Activated CD4-positive, alpha-beta memory T cell treated with anti-CD3 and anti-CD28 coated beads, Interleukin-2, amount 10 ng/mL, durations not matched to agents 7 days and 5 days (primary cell): Measurements from ENCODE around the gene PPP3CA. TPM values are rescaled to one million over a fixed set of nuclear protein-coding genes. Genes with fewer than 3 reads are reported as not detected.

Source experiments
- CTCF ChIA-PET: fragments of 350-600 bp; sonication (Branson Sonifier 250); formaldehyde crosslinking; loops from one replicate; lab custom pipeline; 2021; ENCODE audit warnings: antibody characterized with exemption, inconsistent platforms; lab: Charles Lee
- POLR2A ChIA-PET: fragments of 350-600 bp; sonication (Branson Sonifier 250); formaldehyde crosslinking; loops from one replicate; lab custom pipeline; 2021; ENCODE audit warnings: antibody characterized with exemption; lab: Charles Lee
- DNase-seq: peaks from one replicate; pipeline ENCODE4 v3.0.0-alpha.2; 2020
- H3K27ac Mint-ChIP-seq: one replicate; pipeline ENCODE4 v1.8.0; 2021; ENCODE audit warnings: mild to moderate bottlenecking, mixed read lengths
- H3K27me3 Mint-ChIP-seq: one replicate; pipeline ENCODE4 v1.8.0; 2021; ENCODE audit warnings: mixed read lengths
- H3K36me3 Mint-ChIP-seq: one replicate; pipeline ENCODE4 v1.8.0; 2021; ENCODE audit warnings: low read depth, mixed read lengths
- H3K4me1 Mint-ChIP-seq: one replicate; pipeline ENCODE4 v1.8.0; 2021; ENCODE audit warnings: mixed read lengths
- H3K4me3 Mint-ChIP-seq: one replicate; pipeline ENCODE4 v1.8.0; 2021; ENCODE audit warnings: mild to moderate bottlenecking, mixed read lengths
- H3K9me3 Mint-ChIP-seq: one replicate; pipeline ENCODE4 v1.8.0; 2021; ENCODE audit warnings: mixed read lengths
- total RNA-seq, 2 experiments: library from RNA; stranded (reverse); gene quantifications; one replicate each; pipeline ENCODE4 v1.2.3, GENCODE V29; 2021

The PPP3CA gene
- total RNA-seq, 2 experiments from 2014 or later = 45.5 to 48.6 TPM

DNA sequence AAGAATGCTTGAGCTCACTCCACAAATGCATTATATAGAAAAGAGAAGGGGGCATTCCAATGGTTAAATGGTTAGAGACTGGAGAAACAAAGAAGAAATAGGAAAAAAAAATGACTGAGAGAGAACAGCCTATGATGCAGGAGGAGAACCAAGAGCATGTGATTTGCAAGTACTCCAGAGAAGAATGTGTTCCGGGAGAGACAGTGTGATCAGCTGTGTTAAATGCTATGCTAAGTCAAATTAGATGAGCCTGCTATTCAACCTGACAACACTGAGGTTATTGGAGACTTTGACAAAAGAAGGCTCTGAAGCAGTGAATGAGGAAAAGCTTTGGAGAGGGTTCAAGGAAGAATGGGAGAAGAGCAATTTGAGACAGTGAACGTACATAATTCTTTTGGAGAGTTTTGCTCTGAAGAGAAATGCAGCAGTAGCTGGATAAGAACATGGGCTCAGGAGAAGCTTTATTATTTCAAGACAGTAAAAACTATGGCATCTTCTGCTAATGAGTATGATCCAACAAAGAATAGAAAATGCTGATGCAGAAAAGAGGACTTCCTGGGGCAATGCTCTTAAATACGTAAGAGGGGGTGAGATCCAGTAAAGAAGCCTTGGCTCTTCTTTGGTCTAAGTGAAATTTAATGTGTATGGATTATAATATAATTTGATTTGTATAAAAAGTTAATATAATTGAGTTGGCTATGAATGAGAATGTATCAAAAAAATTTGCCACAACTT lies 66.3 kb downstream of the PPP3CA start:
- CTCF ChIA-PET = interaction anchor here (0.7 kb wide), 1 partner anchor 1156 kb away, joined by 3 read pairs; no protein-coding TSS in a partner anchor
- POLR2A ChIA-PET = no interaction called here
- Mint-ChIP-seq H3K4me3 (no peak overlapping the region), H3K27ac (no peak overlapping the region), H3K9me3 (no peaks in the 10 kb centered on the region), H3K4me1 (peaks cover 43% of the 10 kb centered on the region), H3K36me3 (peaks cover 19% of the 10 kb centered on the region), H3K27me3 (no peaks in the 10 kb centered on the region)
- DNase-seq = no peak

DNA sequence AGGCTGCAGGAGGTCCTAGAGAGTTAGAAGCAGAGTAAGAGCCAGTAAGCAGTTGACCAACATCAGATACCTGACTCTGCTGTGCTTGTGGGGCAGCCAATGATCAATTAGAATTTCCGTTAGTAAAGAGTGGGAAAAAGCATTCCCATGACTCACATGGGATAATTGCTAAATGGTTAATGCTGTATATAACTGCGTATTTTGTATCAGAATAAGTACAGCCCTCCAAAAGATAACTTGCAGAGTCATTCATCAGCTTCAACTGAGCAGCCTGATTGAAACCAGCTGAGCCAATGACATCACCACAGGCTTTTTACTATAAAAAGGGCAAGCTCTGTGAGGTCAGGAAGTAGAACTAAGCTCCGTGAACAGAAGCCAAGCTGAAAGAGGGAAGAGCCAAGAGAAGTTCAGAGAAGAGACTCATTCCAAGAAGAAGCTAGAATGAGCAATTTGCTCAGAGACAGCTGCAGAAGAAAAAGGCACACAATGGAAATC lies 67.9 kb downstream of the PPP3CA start:
- DNase-seq = no peak
- Mint-ChIP-seq H3K9me3 (no peaks in the 10 kb centered on the region), H3K4me1 (peaks cover 40% of the 10 kb centered on the region), H3K36me3 (peaks cover 19% of the 10 kb centered on the region), H3K27ac (no peak overlapping the region), H3K27me3 (no peaks in the 10 kb centered on the region), H3K4me3 (no peak overlapping the region)
- POLR2A ChIA-PET = interaction anchor here (0.9 kb wide), 1 partner anchor 260 kb away, joined by 3 read pairs; no protein-coding TSS in a partner anchor
- CTCF ChIA-PET = no interaction called here

DNA sequence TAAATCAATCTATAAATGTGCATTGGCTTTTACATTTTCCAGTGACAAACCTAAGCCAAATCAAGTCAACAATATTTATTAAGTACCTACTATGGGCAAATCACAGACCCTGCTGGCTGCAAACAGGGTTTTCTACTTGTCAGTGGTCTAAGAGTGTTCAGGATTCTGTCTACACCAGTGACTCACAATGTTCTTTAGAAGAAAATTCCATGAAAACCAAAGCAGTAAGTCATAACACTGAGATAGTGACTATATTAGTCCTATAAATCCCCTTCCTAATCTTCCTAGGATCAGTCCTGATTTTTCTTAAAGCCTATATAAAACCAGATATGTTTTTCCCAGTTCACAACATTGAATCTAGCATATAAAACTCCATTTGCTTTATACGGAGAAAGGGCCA lies 69.7 kb downstream of the PPP3CA start:
- no peaks in the 10 kb centered on the region for H3K27me3 Mint-ChIP-seq
- peaks cover 14% of the 10 kb centered on the region for H3K36me3 Mint-ChIP-seq
- H3K27ac Mint-ChIP-seq = no peak overlapping the region
- ChIA-PET CTCF (no interaction called here), POLR2A (no interaction called here)
- no peak overlapping the region for H3K4me3 Mint-ChIP-seq
- peaks cover 27% of the 10 kb centered on the region for H3K4me1 Mint-ChIP-seq
- H3K9me3 Mint-ChIP-seq = no peaks in the 10 kb centered on the region
- no peak for DNase-seq

DNA sequence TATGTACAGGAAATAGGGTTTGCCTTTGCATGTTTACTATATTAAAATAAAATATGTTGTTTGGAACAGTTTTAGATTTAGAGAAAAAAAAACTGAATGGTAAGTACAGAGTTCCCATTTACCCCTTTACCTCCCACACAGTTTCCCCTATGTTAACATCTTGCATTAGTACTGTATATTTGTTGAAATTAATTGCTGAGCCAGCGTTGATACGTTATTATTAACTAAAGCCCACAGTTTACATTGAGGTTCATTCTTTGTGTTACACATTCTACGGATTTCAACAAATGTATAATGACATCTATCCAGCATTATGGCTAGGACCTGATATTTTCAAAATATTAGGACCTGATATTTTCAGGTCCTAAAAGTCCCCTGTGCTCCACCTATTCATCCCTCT lies 70.7 kb downstream of the PPP3CA start:
- H3K27ac Mint-ChIP-seq = no peak overlapping the region
- POLR2A ChIA-PET = no interaction called here
- CTCF ChIA-PET = no interaction called here
- no peaks in the 10 kb centered on the region for H3K9me3 Mint-ChIP-seq
- H3K4me3 Mint-ChIP-seq = no peak overlapping the region
- peaks cover 11% of the 10 kb centered on the region for H3K36me3 Mint-ChIP-seq
- no peak for DNase-seq
- H3K27me3 Mint-ChIP-seq = no peaks in the 10 kb centered on the region
- peaks cover 17% of the 10 kb centered on the region for H3K4me1 Mint-ChIP-seq

DNA sequence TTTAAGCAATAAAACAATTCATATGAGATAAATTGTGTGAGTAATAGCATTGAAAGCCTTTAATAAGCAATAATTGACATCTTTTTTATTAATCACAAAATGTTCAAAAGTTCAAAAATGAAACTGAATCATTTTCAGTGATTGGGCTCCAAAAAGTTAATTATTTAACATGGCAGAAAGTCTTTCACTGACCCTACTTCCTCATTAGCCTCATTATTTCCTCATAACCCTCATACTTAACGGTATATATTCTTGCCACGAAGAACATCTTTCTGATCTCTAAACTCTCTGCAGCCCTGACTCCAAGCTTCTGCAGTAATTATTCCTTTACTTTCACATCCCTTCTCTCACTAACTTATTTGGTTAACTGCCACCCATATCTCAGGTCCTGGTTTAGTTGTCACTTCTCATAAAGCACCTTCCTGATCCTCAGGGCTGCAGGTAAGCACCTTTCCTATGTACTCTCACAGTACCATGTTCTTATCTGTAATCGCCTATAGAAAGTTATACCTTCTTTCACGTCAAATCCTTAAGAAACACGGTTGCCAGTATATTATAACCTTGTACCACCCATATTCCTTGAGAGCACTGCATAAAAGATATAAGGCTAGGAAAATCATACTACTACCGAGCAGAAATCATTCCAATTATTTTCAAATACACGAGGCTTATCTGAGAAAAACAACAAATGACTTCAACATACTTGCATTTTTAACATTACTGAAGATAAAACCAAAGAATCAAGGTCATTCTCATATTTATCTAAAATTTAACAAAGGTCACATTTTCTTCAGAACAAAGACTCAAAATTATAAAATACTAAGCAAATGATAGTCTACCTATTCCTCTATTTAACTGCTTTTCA lies 72.2 kb downstream of the PPP3CA start:
- Mint-ChIP-seq H3K9me3 (no peaks in the 10 kb centered on the region), H3K27ac (no peak overlapping the region), H3K27me3 (no peaks in the 10 kb centered on the region), H3K4me3 (no peak overlapping the region), H3K36me3 (peaks cover 3% of the 10 kb centered on the region), H3K4me1 (peaks cover 16% of the 10 kb centered on the region)
- DNase-seq = no peak
- ChIA-PET POLR2A (no interaction called here), CTCF (interaction anchor here (0.7 kb wide), 1 partner anchor 627 kb away, joined by 3 read pairs; no protein-coding TSS in a partner anchor)

DNA sequence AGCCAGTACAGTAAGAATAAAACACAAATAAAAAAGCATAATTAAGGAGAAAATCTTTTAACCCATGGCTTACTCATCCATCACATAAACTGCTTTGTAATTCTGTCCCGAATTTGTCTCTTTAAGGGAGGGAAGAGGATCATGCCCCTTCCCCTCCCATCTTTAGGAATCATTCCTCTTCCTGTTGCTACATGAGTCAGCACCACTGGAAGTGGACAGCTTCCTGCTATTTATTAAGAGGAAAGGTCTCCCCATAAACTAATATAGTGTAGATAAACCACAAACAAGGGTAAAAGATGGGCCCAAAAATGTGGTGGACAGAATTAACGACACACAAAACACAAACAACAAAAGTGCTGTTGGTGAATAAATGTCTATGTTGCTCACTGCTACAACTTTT lies 75.8 kb downstream of the PPP3CA start:
- ChIA-PET CTCF (no interaction called here), POLR2A (no interaction called here)
- Mint-ChIP-seq H3K9me3 (no peaks in the 10 kb centered on the region), H3K27ac (no peak overlapping the region), H3K27me3 (no peaks in the 10 kb centered on the region), H3K4me3 (no peak overlapping the region), H3K4me1 (peaks cover 12% of the 10 kb centered on the region), H3K36me3 (no peaks in the 10 kb centered on the region)
- no peak for DNase-seq

DNA sequence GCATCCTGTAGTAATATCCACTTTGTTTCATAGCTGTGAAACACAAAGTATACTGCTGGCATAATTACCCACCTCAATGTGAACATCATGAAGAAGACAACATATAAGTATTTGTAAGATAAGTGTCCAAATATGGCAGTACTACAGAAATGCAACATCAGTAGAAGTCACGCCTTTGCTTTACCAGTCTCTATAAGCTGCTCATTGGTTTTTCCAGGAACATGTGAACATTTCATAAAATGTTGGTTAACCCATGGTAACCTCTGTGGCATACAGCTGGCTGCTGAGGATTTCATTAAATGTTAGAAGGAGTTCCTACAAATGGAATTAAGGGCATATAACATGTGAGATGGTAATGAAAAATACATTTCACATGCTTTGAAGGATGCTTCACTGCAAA lies 77.6 kb downstream of the PPP3CA start:
- H3K4me1 Mint-ChIP-seq = peaks cover 12% of the 10 kb centered on the region
- ChIA-PET POLR2A (interaction anchor here (0.6 kb wide), 1 partner anchor 381 kb away, joined by 3 read pairs; no protein-coding TSS in a partner anchor), CTCF (no interaction called here)
- H3K36me3 Mint-ChIP-seq = no peaks in the 10 kb centered on the region
- H3K27ac Mint-ChIP-seq = no peak overlapping the region
- no peaks in the 10 kb centered on the region for H3K9me3 Mint-ChIP-seq
- no peak overlapping the region for H3K4me3 Mint-ChIP-seq
- H3K27me3 Mint-ChIP-seq = no peaks in the 10 kb centered on the region
- DNase-seq = no peak

DNA sequence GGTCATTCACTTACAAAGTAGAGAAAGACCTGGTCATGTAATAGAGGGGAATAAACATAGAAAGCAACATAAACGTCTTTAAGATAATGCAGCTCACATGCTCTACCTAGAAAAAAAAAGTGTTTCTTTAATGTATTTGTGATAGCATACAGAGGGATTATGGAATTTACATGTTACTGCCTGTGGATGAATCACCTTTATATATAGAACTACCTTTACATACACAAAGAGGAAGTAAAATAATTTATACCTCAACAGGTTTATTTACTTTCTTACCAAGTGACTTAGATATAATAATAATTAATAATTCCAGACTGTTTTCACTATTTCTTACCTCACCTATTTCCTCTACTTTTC lies 81.5 kb downstream of the PPP3CA start:
- H3K27me3 Mint-ChIP-seq = no peaks in the 10 kb centered on the region

DNA sequence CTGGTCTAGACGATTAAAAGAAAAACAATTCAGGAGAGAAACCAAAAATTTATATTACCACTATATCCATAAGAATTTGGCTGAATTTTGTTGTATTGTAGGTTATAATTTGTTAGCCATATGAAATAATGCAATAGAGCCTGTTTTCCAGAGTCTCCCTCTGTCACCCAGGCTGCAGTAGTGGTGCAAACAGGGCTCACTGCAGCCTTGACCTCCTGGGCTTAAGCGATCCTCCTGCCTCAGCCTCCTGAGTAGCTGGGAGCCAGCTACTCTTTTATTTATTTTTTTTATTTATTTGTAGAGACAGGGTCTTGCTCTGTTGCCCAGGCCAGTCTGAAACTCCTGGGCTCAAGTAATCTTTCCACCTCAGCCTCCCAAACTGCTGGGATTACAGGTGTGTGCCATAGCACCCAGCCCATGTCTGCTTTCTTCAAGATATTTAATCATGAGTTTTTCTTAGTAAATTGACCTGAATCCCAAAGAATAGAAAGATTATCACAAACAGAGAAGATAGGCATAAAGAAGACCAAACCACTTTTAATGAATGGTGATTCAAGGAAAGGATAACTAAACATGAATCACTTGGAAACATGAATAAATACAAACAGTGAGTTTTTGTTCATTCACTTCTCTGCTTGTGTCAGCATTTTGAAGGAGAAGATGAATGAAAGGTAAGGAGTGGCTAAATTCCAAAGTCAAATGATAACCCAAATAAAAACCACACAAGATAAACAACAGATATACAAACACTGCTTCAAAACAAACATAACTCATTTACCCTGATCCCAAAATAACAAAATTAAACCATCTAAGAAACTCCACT lies 82.1 kb downstream of the PPP3CA start:
- no peaks in the 10 kb centered on the region for H3K27me3 Mint-ChIP-seq
- ChIA-PET POLR2A (no interaction called here), CTCF (no interaction called here)
- H3K36me3 Mint-ChIP-seq = no peaks in the 10 kb centered on the region
- no peaks in the 10 kb centered on the region for H3K9me3 Mint-ChIP-seq
- no peak for DNase-seq
- no peak overlapping the region for H3K27ac Mint-ChIP-seq
- H3K4me1 Mint-ChIP-seq = peaks cover 12% of the 10 kb centered on the region
- H3K4me3 Mint-ChIP-seq = no peak overlapping the region

More for the DNA sequence above, 81.5 kb downstream of the PPP3CA start:
- no peak overlapping the region for H3K27ac Mint-ChIP-seq
- H3K36me3 Mint-ChIP-seq = no peaks in the 10 kb centered on the region
- no peak for DNase-seq
- no peak overlapping the region for H3K4me3 Mint-ChIP-seq
- no peaks in the 10 kb centered on the region for H3K9me3 Mint-ChIP-seq
- CTCF ChIA-PET = no interaction called here
- H3K4me1 Mint-ChIP-seq = peaks cover 12% of the 10 kb centered on the region
- POLR2A ChIA-PET = no interaction called here

DNA sequence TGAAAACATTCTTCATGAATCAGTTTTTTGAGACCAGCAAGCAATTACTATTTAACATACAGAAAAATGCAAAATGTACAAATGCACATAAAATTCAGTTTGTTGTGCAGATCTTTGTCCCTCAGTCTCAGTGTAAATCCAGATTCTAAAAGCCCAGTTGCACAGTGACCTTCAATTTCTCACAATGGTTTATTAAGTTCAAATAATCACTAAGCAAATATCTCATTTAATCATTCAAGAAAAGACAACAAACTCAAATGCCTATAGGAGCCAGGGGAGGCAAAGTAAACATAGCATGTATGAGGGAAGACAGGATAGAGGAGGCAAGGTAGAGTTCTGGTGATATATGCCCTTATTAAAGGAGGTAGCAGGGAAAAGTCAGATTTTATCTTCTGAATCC lies 82.8 kb downstream of the PPP3CA start:
- DNase-seq = no peak
- Mint-ChIP-seq H3K9me3 (no peaks in the 10 kb centered on the region), H3K4me3 (no peak overlapping the region), H3K36me3 (no peaks in the 10 kb centered on the region), H3K27ac (no peak overlapping the region), H3K27me3 (no peaks in the 10 kb centered on the region), H3K4me1 (peaks cover 11% of the 10 kb centered on the region)
- ChIA-PET POLR2A (no interaction called here), CTCF (no interaction called here)

DNA sequence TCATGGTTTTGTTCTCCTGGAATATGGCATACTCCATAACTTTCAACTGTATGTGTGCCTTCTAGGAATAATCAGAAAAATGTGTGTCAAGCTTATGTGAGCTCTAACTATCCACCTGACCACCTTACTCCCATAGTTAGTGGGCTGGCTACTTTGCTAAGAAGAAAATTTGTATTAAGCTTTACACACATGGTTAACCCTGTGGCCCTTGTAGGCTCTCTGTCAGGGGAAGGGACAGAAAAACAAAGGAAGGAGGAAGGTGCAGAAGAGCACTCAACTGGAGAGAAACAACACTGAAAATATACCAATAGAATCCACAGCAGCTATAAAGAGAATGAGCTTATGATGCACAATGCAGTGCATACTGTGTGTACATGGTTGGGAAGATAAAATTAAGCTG lies 84.6 kb downstream of the PPP3CA start:
- Mint-ChIP-seq H3K4me3 (no peak overlapping the region), H3K9me3 (no peaks in the 10 kb centered on the region), H3K4me1 (peaks cover 21% of the 10 kb centered on the region), H3K36me3 (no peaks in the 10 kb centered on the region), H3K27ac (no peak overlapping the region), H3K27me3 (no peaks in the 10 kb centered on the region)
- no peak for DNase-seq
- ChIA-PET POLR2A (interaction anchor here (0.6 to 1.1 kb wide), 2 partner anchors 65 to 236 kb away, joined by 3 read pairs; no protein-coding TSS in a partner anchor), CTCF (no interaction called here)

DNA sequence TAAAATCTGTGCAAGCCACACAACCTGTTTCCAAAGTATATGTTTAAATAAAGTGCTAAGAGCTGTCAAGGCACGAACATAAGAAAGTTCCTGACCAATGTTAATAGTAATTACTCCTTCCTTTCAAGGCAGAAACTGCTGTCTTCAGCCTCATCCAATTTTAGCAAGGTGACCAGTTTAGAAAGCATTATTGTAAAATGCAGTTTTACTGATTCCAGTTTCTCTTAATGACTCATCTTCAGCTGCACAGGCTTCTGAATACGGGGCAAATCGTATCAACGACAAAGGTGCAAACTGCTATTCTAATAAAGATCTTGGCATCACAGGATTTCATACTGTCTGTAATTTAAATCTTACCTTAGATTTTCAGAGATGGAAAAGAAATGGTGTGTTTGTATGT lies 87.5 kb downstream of the PPP3CA start:
- POLR2A ChIA-PET = no interaction called here
- peaks cover 25% of the 10 kb centered on the region for H3K4me1 Mint-ChIP-seq
- CTCF ChIA-PET = no interaction called here
- no peaks in the 10 kb centered on the region for H3K36me3 Mint-ChIP-seq
- no peak overlapping the region for H3K4me3 Mint-ChIP-seq
- no peaks in the 10 kb centered on the region for H3K9me3 Mint-ChIP-seq
- H3K27me3 Mint-ChIP-seq = no peaks in the 10 kb centered on the region
- DNase-seq = no peak
- H3K27ac Mint-ChIP-seq = no peak overlapping the region

DNA sequence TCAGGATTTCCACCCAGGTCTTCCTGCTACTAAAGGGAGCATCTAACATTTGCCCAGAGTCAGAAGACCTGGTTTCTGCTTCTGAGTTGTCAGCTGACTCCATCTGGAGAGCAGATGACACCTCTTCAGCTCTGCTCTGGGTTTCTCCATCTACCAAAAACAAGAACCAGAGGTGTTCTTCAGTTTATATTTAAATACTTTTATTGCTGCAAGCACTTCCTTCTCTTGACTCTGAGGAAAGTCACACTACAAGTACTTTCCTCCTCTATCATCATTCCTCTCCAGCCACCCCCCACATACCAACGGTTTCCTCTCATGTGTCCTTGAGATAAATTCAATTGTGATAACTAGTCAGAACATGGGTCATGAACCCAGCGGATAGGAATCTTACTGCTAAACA lies 88.4 kb downstream of the PPP3CA start:
- POLR2A ChIA-PET = no interaction called here
- H3K9me3 Mint-ChIP-seq = no peaks in the 10 kb centered on the region
- H3K27ac Mint-ChIP-seq = no peak overlapping the region
- H3K36me3 Mint-ChIP-seq = no peaks in the 10 kb centered on the region
- no peak overlapping the region for H3K4me3 Mint-ChIP-seq
- CTCF ChIA-PET = no interaction called here
- DNase-seq = no peak
- H3K4me1 Mint-ChIP-seq = peaks cover 25% of the 10 kb centered on the region
- no peaks in the 10 kb centered on the region for H3K27me3 Mint-ChIP-seq
